GM12865 (cell line): Measurements from ENCODE around the gene SEL1L.
"Not testable (repeated sequence)": the region's sequence is repeated elsewhere in the genome, so short reads cannot be mapped to it uniquely, and the experiment has no call there.

Source experiments
- DNase-seq: peaks from one replicate; pipeline ENCODE4 v3.0.0; 2010; ENCODE audit warnings: low read depth
- H3K4me3 ChIP-seq: 2 replicates; pipeline ENCODE4 v1.5.1; 2011; ENCODE audit warnings: mild to moderate bottlenecking, low read depth, low read length, control low read depth
- TF ChIP-seq, protein P1 (sequence below): IDR thresholded peaks from 2 replicates; pipeline ENCODE4 v1.5.1; 2011; ENCODE audit warnings: low read length, control low read depth, low read depth, inconsistent platforms; ENCODE audit not compliant: insufficient read depth; ENCODE audit errors: missing control alignments

The SEL1L gene

GRCh38 chr14:81430235-81430634 is 103.4 kb downstream of the SEL1L start:
- DNase-seq = no peak
- TF ChIP-seq, protein P1, sequence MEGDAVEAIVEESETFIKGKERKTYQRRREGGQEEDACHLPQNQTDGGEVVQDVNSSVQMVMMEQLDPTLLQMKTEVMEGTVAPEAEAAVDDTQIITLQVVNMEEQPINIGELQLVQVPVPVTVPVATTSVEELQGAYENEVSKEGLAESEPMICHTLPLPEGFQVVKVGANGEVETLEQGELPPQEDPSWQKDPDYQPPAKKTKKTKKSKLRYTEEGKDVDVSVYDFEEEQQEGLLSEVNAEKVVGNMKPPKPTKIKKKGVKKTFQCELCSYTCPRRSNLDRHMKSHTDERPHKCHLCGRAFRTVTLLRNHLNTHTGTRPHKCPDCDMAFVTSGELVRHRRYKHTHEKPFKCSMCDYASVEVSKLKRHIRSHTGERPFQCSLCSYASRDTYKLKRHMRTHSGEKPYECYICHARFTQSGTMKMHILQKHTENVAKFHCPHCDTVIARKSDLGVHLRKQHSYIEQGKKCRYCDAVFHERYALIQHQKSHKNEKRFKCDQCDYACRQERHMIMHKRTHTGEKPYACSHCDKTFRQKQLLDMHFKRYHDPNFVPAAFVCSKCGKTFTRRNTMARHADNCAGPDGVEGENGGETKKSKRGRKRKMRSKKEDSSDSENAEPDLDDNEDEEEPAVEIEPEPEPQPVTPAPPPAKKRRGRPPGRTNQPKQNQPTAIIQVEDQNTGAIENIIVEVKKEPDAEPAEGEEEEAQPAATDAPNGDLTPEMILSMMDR = no peak

GRCh38 chr14:81429749-81430148 is 103.9 kb downstream of the SEL1L start:
- not testable (repeated sequence) for H3K4me3 ChIP-seq, DNase-seq

More at GRCh38 chr14:81430235-81430634, 103.4 kb downstream of the SEL1L start:
- H3K4me3 ChIP-seq = no peak overlapping the region

DNA sequence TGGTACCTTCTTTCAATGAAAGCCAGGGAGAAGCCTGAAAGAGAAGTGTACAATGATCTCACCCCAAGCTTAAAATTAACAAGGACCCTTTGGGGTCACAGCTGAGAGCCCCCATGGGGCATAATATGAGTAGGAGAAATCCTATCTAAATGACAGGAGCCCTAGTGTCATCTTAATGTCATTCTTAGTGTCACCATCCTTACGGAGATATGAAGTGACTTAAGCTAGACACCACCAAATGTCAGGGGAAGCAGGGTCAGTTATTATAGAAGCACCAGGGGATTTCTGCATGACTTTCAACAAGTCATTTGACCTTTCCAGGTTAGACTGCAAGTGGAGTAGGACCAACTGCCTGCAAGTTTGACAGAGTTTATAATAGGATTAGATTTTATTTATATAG is 104.6 kb downstream of the SEL1L start:
- TF ChIP-seq, protein P1 = no peak
- H3K4me3 ChIP-seq = no peak overlapping the region
- no peak for DNase-seq

- no peak for DNase-seq
- TF ChIP-seq, protein P1 = no peak
- H3K4me3 ChIP-seq = no peak overlapping the region
Observed at GRCh38 chr14:81427348-81428058, 106.2 kb downstream of the SEL1L start.

DNA sequence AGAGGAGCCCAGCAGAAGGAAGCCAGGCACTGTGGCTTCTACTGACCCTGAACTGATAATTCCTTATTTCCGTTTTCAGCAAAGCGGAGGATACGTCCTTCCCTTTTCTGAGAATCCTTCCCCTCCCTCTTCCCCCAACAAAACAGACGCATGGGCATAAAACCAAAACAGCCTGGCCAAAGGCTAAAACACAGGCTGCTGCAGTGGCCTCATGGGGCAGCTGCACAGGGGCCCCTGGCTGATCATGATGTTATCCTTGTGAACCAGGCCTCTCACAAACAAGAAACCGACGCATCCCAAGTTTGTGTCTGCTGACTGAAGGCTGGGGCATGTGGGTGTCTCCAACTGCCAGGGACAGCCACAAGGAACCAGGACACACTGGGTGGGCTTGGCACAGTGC is 110.1 kb downstream of the SEL1L start:
- H3K4me3 ChIP-seq = no peak overlapping the region
- no peak for DNase-seq

More for the DNA sequence above, 110.1 kb downstream of the SEL1L start:
- TF ChIP-seq, protein P1 = no peak
